Muscle of leg (tissue), 11 donors: ENCODE data around the gene TCF21. TPM values are rescaled to one million over a fixed set of nuclear protein-coding genes. Genes with fewer than 3 reads are reported as not detected.

ENCODE experiments used
- DNase-seq: peaks from one replicate; pipeline ENCODE4 v3.0.0; 2013
- H3K27ac ChIP-seq: one replicate; pipeline ENCODE4 v1.5.1; 2013; ENCODE audit warnings: mild to moderate bottlenecking, low read length, control low read depth
- H3K27me3 ChIP-seq: one replicate; pipeline ENCODE4 v1.6.1; 2013; ENCODE audit warnings: low read length; ENCODE audit not compliant: control insufficient read depth, insufficient read depth
- H3K36me3 ChIP-seq: one replicate; pipeline ENCODE4 v1.6.1; 2013; ENCODE audit warnings: low read length; ENCODE audit not compliant: control insufficient read depth, insufficient read depth
- H3K4me1 ChIP-seq: one replicate; pipeline ENCODE4 v1.6.1; 2013; ENCODE audit warnings: low read length; ENCODE audit not compliant: control insufficient read depth, insufficient read depth
- H3K4me3 ChIP-seq: one replicate; pipeline ENCODE4 v1.5.1; 2013; ENCODE audit warnings: low read length, control low read depth
- H3K9me3 ChIP-seq: replicated peaks from 2 replicates; pipeline ENCODE4 v1.6.1; 2013; ENCODE audit warnings: low read depth, low read length; ENCODE audit not compliant: control insufficient read depth
- whole genome bisulfite sequencing: methylation state at CpG from one replicate; pipeline ENCODE4 v1.1.5; 2013; ENCODE audit warnings: missing lambda C conversion rate; ENCODE audit not compliant: insufficient coverage; 5-methylcytosine and 5-hydroxymethylcytosine counted together
- polyA plus RNA-seq, 8 donors: library from polyadenylated mRNA; unstranded; fragments of 120-200 nt; gene quantifications; one replicate each; pipeline versions ENCODE4 v1.2.1 to v1.2.3, GENCODE V29; 2013; ENCODE audit warnings: inconsistent platforms in 1 of 8, low replicate concordance in 1 of 8; ENCODE audit not compliant: insufficient read length in 8 of 8, insufficient read depth in 1 of 8
- total RNA-seq: library from RNA; stranded (reverse); fragments of 120-200 nt; gene quantifications from one replicate; pipeline ENCODE4 v1.2.4, GENCODE V29; 2013

Gene TCF21
- total and polyA plus RNA-seq, 9 donors = under 0.01 to 4.9 (median 0.11) TPM; not detected in 5

DNA sequence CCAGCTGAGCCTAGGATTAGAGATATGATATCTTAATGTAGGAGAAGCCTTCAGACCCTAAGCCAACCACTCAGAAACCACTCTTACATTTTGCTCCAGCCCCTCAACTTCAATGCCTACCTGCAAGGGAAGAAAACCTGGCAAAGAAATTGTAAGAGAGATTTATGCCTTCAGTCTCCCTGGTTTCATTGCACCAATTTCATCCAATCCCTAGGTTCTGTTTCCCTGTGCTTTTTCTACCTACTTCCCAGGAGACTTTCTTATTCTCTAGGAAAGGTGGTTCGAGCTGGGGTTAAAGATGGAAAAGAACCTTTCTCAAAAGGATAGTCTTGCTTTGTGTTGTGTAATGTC is 1.1 kb upstream of the TCF21 start:
- H3K27ac ChIP-seq = no peak overlapping the region
- no peak overlapping the region for H3K4me3 ChIP-seq
- peaks cover 55% of the 10 kb centered on the region for H3K27me3 ChIP-seq
- H3K36me3 ChIP-seq = no peaks in the 10 kb centered on the region
- no CpG with 5 or more reads among the region's 1 CpG for WGBS
- peaks cover 14% of the 10 kb centered on the region for H3K4me1 ChIP-seq
- no peak for DNase-seq
- no peaks in the 10 kb centered on the region for H3K9me3 ChIP-seq

GRCh38 chr6:133889557-133890403 is 867 bp downstream of the TCF21 start:
- Histone ChIP-seq H3K9me3 (no peaks in the 10 kb centered on the region), H3K36me3 (no peaks in the 10 kb centered on the region), H3K27ac (no peak overlapping the region), H3K4me1 (peaks cover 17% of the 10 kb centered on the region), H3K4me3 (peak overlapping the region; percentile 12), H3K27me3 (peaks cover 69% of the 10 kb centered on the region)
- WGBS = 5% methylated on average over 43 of the region's 56 CpGs
- DNase-seq = peak; percentile 10

DNA sequence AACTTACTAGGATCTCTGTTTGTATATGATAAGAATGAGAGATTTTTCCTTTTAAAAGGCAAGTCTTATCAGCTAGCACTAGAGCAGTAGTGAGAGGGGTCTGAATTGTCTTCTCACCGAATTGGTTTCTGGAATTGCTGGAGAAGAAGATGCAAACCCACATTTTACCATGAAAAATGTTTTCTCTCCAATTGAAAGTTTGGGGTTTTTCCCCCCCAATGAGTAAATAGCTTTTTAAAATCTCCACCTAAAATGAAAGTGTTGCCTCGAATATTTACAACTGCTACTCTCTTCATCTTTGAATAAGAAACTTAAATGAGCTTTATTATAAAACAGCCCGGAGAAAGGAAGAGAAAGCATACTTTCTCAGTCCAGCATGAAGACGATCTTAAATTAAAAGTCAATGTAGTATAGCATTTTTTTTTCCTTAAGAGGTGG is 1.8 kb downstream of the TCF21 start:
- Histone ChIP-seq H3K9me3 (no peaks in the 10 kb centered on the region), H3K4me3 (no peak overlapping the region), H3K27me3 (peaks cover 75% of the 10 kb centered on the region), H3K27ac (no peak overlapping the region), H3K4me1 (peaks cover 21% of the 10 kb centered on the region), H3K36me3 (no peaks in the 10 kb centered on the region)
- no CpG with 5 or more reads among the region's 4 CpGs for WGBS
- peak; percentile 15 for DNase-seq

DNA sequence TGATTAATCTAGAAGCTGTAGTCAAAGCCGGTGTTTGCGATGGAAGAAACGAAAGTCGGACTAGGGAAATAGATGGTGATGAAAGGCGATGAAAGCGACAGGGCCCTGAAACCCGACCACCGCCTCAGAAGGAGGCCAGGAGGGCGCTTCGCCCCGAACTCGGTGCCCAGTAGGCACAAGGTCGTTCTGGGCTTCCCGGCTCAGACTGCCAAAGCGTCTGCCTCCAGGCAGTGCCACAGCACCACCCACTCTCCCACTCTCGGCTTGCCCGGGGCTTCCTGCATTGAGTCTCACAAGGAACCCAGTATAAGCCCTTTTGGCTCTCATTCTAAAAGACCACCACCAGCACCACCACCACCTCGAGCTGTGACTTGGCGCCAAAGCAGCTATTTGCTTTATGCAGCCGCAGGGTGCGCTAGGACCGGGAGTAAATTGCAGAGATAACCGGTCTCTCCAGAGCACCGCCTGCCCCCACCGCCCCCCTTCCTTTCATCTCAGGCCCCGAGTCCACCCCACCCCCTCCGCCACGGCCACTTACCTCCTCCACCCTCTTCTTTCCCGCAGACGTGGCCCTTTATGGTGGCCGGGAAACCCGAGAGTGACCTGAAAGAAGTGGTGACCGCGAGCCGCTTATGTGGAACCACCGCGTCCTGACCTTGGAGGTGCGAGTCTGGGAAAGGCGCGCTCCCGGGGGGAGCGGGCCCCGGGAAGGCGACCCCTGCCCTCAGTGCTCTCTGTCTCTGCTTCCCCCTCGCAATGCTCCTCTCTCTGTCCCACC is 2.4 kb downstream of the TCF21 start:
- Histone ChIP-seq H3K4me1 (peaks cover 26% of the 10 kb centered on the region), H3K36me3 (no peaks in the 10 kb centered on the region), H3K4me3 (peak overlapping the region; percentile 16), H3K27ac (no peak overlapping the region), H3K27me3 (peaks cover 81% of the 10 kb centered on the region), H3K9me3 (no peaks in the 10 kb centered on the region)
- 2% methylated on average over 40 of the region's 45 CpGs for WGBS
- DNase-seq = peak; percentile 26

DNA sequence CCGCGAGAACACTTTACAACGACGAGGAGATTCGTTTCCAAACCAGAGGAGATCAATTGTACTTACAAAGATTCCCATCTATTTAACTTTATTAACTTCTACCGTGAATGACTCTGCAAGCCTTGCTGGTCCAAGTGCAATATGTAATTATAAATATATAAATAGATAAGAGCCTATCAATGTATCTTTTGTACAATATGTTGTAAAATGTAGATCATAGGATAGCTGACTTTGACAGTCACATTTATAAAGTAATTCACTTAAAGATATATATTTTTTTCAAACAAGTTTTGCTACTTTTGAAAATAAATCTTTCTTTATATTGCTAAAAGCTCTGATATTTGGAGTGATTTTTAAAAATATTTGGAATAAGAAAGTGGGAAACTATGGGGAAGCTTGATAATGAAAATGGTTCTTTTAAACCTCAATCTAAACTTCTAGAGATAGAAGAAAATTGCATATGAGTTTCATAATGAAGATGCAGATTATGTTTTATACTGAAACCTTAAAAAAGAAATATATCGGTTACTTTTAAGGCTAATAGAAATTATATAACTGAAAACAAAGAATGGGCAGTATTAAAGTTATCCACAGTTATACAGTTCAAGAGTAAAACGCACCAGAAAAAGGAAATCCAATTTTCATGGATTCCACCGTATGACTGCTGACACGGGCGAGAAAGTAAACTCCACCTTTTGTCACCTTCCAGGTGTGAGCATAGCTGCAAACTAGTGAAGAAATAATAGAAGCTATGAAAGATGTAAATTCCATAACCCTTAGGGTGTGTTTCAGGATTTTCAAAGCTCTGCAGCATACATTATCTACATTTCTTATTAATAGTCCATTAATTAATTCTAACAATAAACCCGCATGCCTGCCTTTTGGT is 3.3 kb downstream of the TCF21 start:
- Histone ChIP-seq H3K36me3 (no peaks in the 10 kb centered on the region), H3K4me1 (peaks cover 26% of the 10 kb centered on the region), H3K4me3 (no peak overlapping the region), H3K27ac (no peak overlapping the region), H3K9me3 (no peaks in the 10 kb centered on the region), H3K27me3 (peaks cover 87% of the 10 kb centered on the region)
- peak; percentile 15 for DNase-seq
- WGBS = 17% methylated on average over 1 of the region's 12 CpGs

- WGBS = 17% methylated on average over 36 of the region's 41 CpGs
- H3K9me3 ChIP-seq = no peaks in the 10 kb centered on the region
- no peak for DNase-seq
- H3K4me3 ChIP-seq = no peak overlapping the region
- no peaks in the 10 kb centered on the region for H3K36me3 ChIP-seq
- H3K27me3 ChIP-seq = peaks cover 87% of the 10 kb centered on the region
- H3K27ac ChIP-seq = no peak overlapping the region
- peaks cover 26% of the 10 kb centered on the region for H3K4me1 ChIP-seq
Measured at GRCh38 chr6:133892813-133893691, 4.1 kb downstream of the TCF21 start.

DNA sequence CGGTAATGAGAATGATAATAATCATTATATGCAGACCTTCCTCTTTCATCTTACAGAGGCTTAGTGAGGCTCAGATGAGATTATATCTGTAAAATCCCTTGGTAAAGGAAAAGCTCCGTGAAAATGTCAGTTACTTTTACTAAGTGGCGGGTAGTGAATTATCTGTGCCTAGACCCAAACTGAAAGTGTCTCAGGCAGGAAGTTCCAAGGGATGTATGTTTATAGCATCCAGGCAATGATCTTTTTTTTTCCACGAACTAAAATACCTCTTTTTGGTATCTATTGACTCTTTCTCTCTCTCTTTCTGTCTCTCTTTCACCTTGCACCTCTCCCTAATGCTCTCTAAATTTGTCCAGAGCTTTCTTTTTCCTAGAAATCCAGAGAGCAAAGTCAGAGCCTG is 5.0 kb downstream of the TCF21 start:
- Histone ChIP-seq H3K36me3 (no peaks in the 10 kb centered on the region), H3K9me3 (no peaks in the 10 kb centered on the region), H3K27me3 (peaks cover 83% of the 10 kb centered on the region), H3K27ac (no peak overlapping the region), H3K4me3 (no peak overlapping the region), H3K4me1 (peaks cover 26% of the 10 kb centered on the region)
- no CpG with 5 or more reads among the region's 4 CpGs for WGBS
- no peak for DNase-seq

DNA sequence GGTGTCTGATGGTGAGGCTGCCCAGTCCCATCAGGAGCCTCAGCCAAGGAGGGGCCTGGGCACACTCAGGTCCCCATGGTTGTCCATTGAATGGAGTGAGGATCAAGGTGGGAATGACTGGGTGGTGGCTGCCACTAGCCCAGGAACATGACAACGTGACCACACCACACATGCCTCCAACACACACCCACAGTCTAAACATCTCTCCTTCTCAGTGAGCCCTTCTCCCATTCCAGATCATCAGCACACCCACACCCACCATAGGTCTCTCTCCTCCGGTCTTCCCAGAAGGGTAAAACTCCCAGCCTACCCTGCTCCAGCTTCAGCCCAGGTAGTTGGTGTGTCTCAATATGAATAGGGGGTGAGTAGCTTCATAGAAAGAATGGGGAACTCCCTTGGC is 5.5 kb downstream of the TCF21 start:
- no peak overlapping the region for H3K27ac ChIP-seq
- no peak for DNase-seq
- H3K4me1 ChIP-seq = peaks cover 26% of the 10 kb centered on the region
- H3K27me3 ChIP-seq = peaks cover 79% of the 10 kb centered on the region
- H3K36me3 ChIP-seq = no peaks in the 10 kb centered on the region
- WGBS = no CpG with 5 or more reads among the region's 2 CpGs
- H3K4me3 ChIP-seq = no peak overlapping the region
- H3K9me3 ChIP-seq = no peaks in the 10 kb centered on the region

DNA sequence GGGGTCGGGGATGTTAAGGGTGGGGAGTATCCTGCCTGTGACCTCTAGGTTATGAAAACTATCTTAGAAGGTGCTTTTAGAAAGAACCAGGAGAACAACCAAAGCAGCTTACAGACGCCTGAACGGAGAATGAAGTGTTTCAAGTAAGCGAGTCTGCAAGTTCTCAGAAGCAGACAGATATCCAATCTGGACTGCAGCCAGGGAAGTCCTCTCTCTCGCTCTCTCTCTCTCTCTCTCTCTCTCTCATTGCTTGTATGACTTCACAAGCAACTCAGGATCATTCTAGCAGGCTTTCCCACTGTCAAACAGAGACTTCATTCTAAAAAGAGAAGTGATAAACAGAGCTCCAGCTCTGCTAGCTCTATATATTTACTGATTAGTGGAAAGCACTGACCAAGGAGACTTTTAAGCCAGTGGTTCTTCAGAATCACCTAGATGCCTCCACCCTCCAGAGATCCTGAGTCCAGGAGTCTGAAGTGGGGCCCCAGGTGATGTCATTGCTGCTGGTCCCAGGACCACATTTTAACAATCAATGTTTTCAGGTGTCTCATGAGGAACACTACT is 6.0 kb downstream of the TCF21 start:
- H3K36me3 ChIP-seq = no peaks in the 10 kb centered on the region
- DNase-seq = peak; percentile 40
- WGBS = 37% methylated on average over 2 of the region's 5 CpGs
- H3K4me1 ChIP-seq = peaks cover 25% of the 10 kb centered on the region
- H3K4me3 ChIP-seq = no peak overlapping the region
- H3K27ac ChIP-seq = no peak overlapping the region
- H3K27me3 ChIP-seq = peaks cover 76% of the 10 kb centered on the region
- H3K9me3 ChIP-seq = no peaks in the 10 kb centered on the region
